Head of caudate nucleus (tissue), 42 donors: ENCODE measurements around the gene CEP350.
"Not testable (repeated sequence)": the region's sequence is repeated elsewhere in the genome, so short reads cannot be mapped to it uniquely, and the experiment has no call there.

ENCODE experiments used
- DNase-seq, 42 donors: peaks; one replicate each; pipeline versions ENCODE4 v3.0.0 to v3.0.0-alpha.2; 2020 to 2021; ENCODE audit warnings: mixed read lengths in 7 of 42
- intact Hi-C: fragments of 100-400 bp; cut with DNase I; formaldehyde crosslinking; loops from one replicate; pipeline ENCODE4 v1.15.0; 2022

The CEP350 gene

DNA sequence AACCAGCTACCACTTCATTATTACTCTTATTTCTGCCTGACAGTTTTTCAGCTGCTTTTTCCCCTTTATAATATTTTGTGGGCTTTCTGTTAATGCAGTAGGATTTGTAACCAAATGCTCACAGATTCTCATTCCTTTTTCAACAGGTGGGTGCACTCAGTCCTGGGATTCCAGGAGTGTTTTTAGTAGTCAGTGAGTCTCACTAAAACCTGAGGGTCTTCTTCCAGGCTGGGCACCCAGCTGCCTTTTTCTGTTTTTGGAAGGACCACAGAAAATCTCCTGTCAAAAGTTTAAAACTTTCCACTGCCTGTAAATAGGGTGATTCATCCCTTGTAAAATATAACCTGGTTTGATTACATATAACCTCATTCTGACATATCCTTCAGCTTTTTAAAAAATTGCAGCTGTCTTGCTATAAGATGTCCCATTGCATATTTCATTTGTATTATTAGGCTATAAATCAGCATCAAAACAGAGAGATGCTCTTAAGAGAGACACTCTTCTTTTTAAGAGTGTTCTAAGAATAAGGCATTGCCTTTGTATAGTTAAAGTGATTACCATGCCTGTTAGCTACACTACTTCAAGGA, 16.8 kb upstream of the CEP350 start:
- no peak for DNase-seq
- intact Hi-C loops, result no loop called here

DNA sequence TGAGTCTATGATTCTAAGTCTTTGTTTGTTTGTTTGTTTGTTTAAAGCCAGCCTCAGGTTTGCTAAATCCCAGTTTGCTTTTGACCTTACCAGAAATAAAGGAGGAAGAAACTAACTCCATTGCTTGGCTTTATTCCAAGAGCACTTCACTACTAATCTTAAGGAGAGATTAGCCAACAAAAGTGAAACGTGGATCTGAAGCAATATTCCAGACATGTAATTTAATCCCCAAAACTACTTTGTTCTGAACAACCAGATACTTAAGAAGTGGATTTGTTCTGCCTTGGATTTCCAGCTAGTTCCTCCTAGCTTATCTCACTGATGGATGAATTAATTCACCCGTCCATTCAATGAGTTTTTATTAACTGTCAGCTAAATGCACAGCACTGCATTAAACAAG, 15.9 kb upstream of the CEP350 start:
- intact Hi-C loops, result no loop called here

GRCh38 chr1:179939941-179940340, 14.7 kb upstream of the CEP350 start:
- intact Hi-C loops, result no loop called here
- DNase-seq, result no peak

More for the DNA sequence above, 15.9 kb upstream of the CEP350 start:
- no peak for DNase-seq

- intact Hi-C loops, result no loop called here
- DNase-seq, result no peak
Measured at GRCh38 chr1:179941454-179941853, 13.2 kb upstream of the CEP350 start.

DNA sequence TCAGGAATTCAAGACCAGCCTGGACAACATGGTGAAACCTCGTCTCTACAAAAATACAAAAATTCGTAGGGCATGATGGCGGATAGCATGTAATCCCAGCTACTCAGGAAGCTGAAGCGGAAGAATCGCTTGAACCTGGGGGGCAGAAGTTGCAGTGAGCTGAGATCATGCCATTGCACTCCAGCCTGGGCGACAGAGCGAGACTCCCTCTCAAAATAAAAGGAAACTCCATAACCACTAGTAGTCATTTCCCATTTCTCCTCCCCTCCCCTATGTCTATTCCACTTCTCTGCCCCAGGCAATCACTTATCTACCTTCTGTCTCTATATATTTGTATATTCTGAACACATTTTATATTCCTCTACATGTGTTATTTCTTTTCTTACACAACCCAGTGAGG, 4.0 kb upstream of the CEP350 start:
- no peak for DNase-seq
- intact Hi-C loops, result loop anchor here (5.0 to 10.0 kb wide), 2 partner anchors 68 to 224 kb away; partner anchors contain the start of gene TOR1AIP1

DNA sequence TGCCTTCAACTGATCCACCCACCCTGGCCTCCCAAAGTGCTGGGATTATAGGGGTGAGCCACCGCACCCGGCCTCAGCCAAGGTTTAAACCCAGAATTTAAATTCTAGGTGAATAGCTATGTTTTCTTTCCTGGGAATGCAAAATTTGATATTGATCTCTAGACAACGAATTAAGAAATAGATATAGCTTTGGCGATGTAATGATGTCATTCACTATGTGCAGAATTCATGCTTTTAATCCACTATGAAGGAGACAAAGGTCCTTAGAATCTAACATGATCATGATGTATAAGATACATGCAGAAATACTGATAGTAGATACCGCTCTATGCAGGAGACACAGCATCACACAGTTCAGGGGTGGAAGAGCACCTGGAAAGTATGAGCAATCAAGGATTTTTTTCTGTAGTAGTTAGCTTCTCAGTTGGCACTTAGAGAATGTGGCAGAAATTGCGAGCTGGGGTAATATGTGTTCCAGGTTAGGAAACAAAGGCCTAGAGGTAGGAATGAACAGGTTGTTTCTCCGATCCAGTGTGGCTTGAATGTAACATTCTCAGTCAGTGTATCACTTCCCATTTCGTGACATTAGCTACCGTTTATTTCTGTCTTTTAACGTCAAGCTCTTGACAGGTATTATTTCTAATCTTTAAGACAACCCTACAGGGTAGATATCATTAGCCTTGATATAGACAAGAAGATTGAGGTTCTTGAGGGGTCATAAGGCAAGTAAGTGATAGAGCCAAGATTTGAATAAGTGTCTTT, 3.0 kb upstream of the CEP350 start:
- DNase-seq, result no peak
- intact Hi-C loops, result loop anchor here (5.0 to 10.0 kb wide), 2 partner anchors 69 to 223 kb away; partner anchors contain the start of gene TOR1AIP1

DNA sequence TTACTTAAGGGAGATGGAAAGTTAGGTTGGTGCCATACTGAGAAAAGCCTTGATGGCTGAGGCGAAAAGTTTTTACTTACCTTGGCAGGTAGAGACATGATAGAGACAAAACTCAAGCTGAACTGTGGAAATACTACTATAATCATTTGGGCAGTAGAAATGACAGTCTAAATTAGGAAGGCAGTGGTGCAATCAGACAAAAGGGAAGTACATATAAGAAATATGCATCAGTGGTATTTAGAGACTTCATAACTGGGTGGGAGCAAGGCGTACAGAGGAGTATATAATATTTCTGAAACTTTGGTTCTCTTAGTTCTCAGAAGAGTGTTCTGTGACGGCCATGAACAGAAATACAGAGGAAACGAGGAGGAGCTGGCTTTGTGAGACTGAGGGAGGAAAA, 2.4 kb upstream of the CEP350 start:
- DNase-seq, result no peak
- intact Hi-C loops, result loop anchor here (5.0 to 10.0 kb wide), 2 partner anchors 70 to 223 kb away; partner anchors contain the start of gene TOR1AIP1

DNA sequence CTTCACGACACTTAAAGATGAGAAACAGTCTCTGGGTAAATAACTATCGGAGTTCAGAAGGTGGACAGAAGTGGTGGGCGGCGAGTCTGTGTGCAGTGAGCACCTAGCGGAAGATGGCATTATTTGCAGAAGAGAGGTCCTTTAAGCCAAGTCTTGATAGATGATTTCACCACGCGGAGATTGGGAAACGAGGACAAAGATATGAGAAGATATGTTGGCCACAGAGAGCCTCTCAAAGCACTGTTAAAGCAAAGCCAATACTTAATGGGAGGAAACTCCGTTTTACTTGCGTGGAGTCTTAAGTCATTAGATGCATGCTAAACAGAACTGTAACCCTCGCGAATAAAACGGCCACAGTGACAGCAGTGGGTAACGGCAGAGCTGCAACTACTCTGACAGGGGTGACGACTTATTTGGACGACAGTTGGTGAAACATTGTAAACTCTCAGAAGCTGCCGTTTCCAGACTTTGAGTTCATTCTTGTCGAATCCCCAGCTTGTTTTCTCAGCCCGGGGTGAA, 577 bp upstream of the CEP350 start:
- intact Hi-C loops, result loop anchor here (5.0 to 10.0 kb wide), 2 partner anchors 72 to 221 kb away; partner anchors contain the start of gene TOR1AIP1
- DNase-seq, result peak in 16 of 42 donors; percentile 10 to 58 (median 25)

DNA sequence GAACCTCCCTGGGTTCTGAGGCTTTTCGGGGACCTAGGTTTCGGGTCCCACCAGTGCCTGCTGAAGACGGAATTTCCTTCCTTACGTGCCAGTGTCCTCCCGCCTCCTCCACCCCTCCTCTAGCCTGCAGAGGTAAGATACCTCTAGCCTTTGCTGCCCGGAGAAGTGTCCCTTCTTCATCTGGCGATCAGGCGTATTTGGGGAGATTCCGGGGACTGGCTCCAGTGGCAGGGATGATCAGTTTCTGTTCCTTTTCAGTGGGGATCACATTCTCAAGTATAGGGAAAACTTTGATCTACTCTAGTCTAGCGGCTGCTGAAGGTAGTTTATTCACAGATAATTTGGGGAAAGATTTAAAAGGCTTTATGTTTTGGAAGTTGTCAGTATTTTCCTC, 674 bp downstream of the CEP350 start:
- DNase-seq, result peak in 3 of 42 donors; percentile 38 to 45 (median 41)
- intact Hi-C loops, result loop anchor here (10.0 kb wide), 1 partner anchor 220 kb away; no protein-coding TSS in a partner anchor

- intact Hi-C loops, result loop anchor here (10.0 kb wide), 1 partner anchor 219 kb away; no protein-coding TSS in a partner anchor
- no peak for DNase-seq
Measured at GRCh38 chr1:179955731-179956130, 1.1 kb downstream of the CEP350 start.

DNA sequence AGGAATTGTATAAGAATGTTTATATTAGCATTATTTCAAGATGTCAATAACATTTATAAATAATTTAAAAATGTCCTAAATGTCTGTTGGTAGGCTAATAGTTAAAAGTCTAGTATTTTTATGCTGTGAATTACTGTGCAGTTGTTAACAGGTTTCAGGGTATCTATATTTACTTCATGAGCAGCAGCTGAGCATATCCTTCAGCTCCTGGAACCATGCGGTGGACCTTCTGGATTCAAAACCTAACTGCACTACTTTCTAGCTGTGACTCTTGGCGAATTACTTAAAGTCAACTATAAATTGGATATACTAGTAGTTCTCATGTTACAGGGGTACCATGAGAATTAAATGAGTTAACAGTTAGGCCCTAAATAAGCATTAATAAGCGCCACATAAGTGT, 3.7 kb downstream of the CEP350 start:
- no peak for DNase-seq
- intact Hi-C loops, result loop anchor here (10.0 kb wide), 1 partner anchor 216 kb away; no protein-coding TSS in a partner anchor

- intact Hi-C loops, DNase-seq: not testable (repeated sequence)
Measured at GRCh38 chr1:179962168-179962567, 7.6 kb downstream of the CEP350 start.

- intact Hi-C loops, result no loop called here
- DNase-seq, result no peak
Measured at GRCh38 chr1:179966551-179966950, 11.9 kb downstream of the CEP350 start.

- DNase-seq, result no peak
Measured at GRCh38 chr1:179968284-179968993, 13.8 kb downstream of the CEP350 start.

DNA sequence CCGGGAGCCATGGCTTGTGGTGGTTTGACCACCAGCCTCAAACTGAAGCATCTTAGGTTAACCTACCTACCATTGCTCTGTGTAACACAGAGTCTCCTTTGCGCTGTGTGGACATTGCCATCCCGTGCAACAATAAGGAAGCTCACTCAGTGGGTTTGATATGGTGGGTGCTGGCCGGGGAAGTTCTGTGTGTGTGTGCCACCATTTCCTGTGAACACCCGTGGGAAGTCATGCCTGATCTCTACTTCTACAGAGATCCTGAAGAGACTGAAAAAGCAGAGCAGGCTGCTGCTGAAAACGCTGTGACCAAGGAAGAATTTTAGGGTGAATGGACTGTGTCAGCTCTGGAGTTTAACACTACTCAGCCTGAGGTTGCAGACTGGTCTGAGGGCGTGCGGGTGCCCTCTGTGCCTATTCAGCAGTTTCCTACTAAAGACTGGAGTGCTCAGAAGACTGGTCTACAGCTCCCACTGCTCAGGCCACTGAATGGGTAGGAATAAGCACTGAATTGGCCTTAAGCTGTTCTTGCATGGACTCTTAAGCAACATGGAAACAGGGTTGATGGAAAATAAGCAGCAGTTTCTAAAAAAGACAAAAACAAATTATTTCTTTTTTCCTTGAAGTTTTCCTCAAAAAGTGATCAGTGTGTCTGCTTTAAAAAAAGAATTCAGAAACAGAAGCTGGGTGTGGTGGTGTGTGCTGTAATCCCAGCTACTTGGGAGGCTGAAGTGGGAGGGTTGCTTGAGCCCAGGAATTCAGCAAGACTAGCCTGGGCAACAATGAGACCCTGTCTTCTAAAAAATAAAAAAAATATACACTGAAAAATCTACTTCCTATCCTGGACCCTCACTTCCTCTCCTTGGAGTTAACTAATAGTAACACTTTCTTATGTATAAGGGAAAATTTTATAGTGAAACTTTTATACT, 14.6 kb downstream of the CEP350 start:
- intact Hi-C loops, result no loop called here
- no peak for DNase-seq

More at GRCh38 chr1:179968284-179968993, 13.8 kb downstream of the CEP350 start:
- intact Hi-C loops, result no loop called here

DNA sequence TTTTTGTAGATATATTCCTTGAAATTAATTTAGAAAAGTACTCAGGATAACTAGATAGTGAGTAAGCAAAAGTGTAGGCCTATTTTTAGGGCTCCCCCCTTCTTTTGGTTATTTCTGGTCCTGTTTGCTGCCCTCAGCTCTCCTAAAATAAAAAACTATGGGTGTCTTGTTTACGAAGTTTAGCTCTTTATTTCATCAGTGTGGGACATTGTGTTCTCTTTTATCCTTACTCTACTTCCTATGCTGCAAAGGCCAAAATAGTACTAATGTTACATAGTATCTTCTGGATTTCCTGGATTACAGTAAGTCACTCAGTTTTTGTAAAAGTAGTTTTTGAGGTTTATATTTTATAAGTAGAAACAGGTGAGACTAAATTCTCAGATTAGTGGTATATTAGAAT, 15.4 kb downstream of the CEP350 start:
- DNase-seq, result no peak
- intact Hi-C loops, result no loop called here

DNA sequence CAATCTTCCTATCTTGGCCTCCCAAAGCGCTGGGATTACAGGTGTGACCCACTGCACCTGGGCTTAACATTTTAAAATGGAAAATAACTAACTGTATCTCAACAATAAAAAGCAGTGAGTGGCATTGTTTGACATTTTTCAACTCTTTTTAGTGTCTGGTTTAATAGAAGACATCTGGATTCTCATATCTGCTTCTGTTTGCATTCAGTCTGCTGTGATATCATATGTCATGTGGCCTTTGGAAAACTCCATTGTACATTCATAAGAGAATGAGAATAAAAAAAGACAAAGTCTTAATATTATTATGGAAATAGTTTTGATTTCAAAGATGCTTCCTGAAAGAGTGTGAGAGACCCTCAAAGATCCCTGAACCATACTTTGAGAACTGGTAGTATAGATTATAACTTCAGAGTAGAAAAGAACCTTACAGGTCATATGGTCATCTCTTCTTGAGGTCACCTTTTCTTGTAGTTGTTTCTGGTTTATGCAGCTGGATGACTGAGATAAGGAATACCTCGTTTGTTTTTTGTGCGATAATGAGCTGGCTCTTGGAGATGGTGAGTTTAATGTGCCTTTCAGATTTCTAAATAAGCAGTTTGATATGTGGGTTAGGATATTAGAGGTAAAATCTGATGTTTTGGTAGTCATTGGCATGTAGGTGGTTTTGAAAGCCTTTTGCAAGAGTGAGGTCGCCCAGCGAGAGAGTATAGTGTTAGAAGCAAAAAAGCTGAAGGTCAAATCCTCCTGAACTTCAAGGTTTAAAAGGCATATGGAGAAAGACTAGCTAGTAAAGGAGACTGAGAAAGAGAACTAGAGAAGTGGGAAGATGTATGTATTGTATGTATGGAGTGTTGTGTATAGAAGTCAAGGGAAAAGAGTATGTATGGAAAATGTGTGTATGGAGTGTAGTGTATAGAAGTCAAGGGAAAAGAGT, 17.2 kb downstream of the CEP350 start:
- no peak for DNase-seq
- intact Hi-C loops, result no loop called here
